Fibroblast of lung (primary cell): ENCODE measurements around the gene DRAXIN. TPM values are rescaled to one million over a fixed set of nuclear protein-coding genes. Genes with fewer than 3 reads are reported as not detected.

Experiments used
- DNase-seq, 2 donors: peaks; one replicate each; pipeline versions ENCODE4 v3.0.0 to v3.0.0-alpha.2; 2010; ENCODE audit warnings: low read depth in 2 of 2
- H2AFZ ChIP-seq: 2 replicates; pipeline ENCODE4 v1.5.1; 2012; ENCODE audit warnings: low read length, control low read depth, inconsistent platforms
- H3K27ac ChIP-seq: 2 replicates; pipeline ENCODE4 v1.5.1; 2011; ENCODE audit warnings: low read length, control low read depth; ENCODE audit not compliant: insufficient read depth
- H3K27me3 ChIP-seq: 2 replicates; pipeline ENCODE4 v1.5.1; 2011; ENCODE audit warnings: mild to moderate bottlenecking, low read length; ENCODE audit not compliant: control insufficient read depth, insufficient read depth
- H3K36me3 ChIP-seq: 2 replicates; pipeline ENCODE4 v1.5.1; 2011; ENCODE audit warnings: low read length; ENCODE audit not compliant: control insufficient read depth, insufficient read depth
- H3K4me1 ChIP-seq: 2 replicates; pipeline ENCODE4 v1.5.1; 2011; ENCODE audit warnings: low read length; ENCODE audit not compliant: control insufficient read depth, insufficient read depth; ENCODE audit errors: extremely low read depth
- H3K4me2 ChIP-seq: 2 replicates; pipeline ENCODE4 v1.5.1; 2011; ENCODE audit warnings: low read length, control low read depth; ENCODE audit not compliant: insufficient read depth; ENCODE audit errors: extremely low read depth
- H3K4me3 ChIP-seq, 4 experiments: fragments of 200-600 bp in 1 of 4; sonication (generic) in 1 of 4; replicated peaks in 1 of 4; 2 replicates each; pipeline ENCODE4 v1.5.1; 2011 to 2016; ENCODE audit warnings: low read length in 4 of 4, low read depth in 3 of 4, mild to moderate bottlenecking in 3 of 4, control low read depth in 2 of 4, inconsistent platforms in 1 of 4, mixed read lengths in 1 of 4; ENCODE audit not compliant: insufficient read depth in 1 of 4; ENCODE audit errors: control extremely low read depth in 1 of 4
- H3K79me2 ChIP-seq: 2 replicates; pipeline ENCODE4 v1.5.1; 2012; ENCODE audit warnings: mild to moderate bottlenecking, low read length, inconsistent platforms; ENCODE audit not compliant: control insufficient read depth, insufficient read depth
- H3K9ac ChIP-seq: 2 replicates; pipeline ENCODE4 v1.5.1; 2011; ENCODE audit warnings: mild to moderate bottlenecking, low read length, control low read depth; ENCODE audit not compliant: insufficient read depth
- H3K9me3 ChIP-seq: 2 replicates; pipeline ENCODE4 v1.5.1; 2012; ENCODE audit warnings: low read depth, low read length; ENCODE audit not compliant: control insufficient read depth, insufficient read depth
- H4K20me1 ChIP-seq: 2 replicates; pipeline ENCODE4 v1.5.1; 2011; ENCODE audit warnings: low read length; ENCODE audit not compliant: control insufficient read depth, insufficient read depth; ENCODE audit errors: extremely low read depth
- EZH2 ChIP-seq: IDR thresholded peaks from 2 replicates; pipeline ENCODE4 v1.5.1; 2012; ENCODE audit warnings: low read length, control low read depth, mild to moderate bottlenecking; ENCODE audit errors: missing control alignments
- polyA plus RNA-seq, 2 donors: library from polyadenylated mRNA; depleted of rRNA in 1 of 2; stranded (reverse) in 1 of 2; unstranded in 1 of 2; fragments of >200 nt; gene quantifications; 2 replicates each; pipeline ENCODE4 v1.2.1, GENCODE V29; 2011 to 2012; ENCODE audit warnings: missing spikeins in 1 of 2
- total RNA-seq: library from RNA; depleted of rRNA; stranded (reverse); fragments of >200 nt; gene quantifications from 2 replicates; pipeline ENCODE4 v1.2.1, GENCODE V29; 2014
- TF ChIP-seq, protein P1 (sequence below), 2 donors: IDR thresholded peaks in 1 of 2; conservative IDR thresholded peaks in 1 of 2; 1 replicate in 1 of 2; 2 replicates in 1 of 2; pipeline ENCODE4 v1.5.1; 2011 to 2012; ENCODE audit warnings: low read length in 2 of 2, control low read depth in 1 of 2, inconsistent platforms in 1 of 2, low read depth in 1 of 2, mild to moderate bottlenecking in 1 of 2

Gene DRAXIN
- total and polyA plus RNA-seq, 2 donors (not counting 1 experiment from before 2014, with no cell fraction given), result 0.03 to 0.50 TPM

DNA sequence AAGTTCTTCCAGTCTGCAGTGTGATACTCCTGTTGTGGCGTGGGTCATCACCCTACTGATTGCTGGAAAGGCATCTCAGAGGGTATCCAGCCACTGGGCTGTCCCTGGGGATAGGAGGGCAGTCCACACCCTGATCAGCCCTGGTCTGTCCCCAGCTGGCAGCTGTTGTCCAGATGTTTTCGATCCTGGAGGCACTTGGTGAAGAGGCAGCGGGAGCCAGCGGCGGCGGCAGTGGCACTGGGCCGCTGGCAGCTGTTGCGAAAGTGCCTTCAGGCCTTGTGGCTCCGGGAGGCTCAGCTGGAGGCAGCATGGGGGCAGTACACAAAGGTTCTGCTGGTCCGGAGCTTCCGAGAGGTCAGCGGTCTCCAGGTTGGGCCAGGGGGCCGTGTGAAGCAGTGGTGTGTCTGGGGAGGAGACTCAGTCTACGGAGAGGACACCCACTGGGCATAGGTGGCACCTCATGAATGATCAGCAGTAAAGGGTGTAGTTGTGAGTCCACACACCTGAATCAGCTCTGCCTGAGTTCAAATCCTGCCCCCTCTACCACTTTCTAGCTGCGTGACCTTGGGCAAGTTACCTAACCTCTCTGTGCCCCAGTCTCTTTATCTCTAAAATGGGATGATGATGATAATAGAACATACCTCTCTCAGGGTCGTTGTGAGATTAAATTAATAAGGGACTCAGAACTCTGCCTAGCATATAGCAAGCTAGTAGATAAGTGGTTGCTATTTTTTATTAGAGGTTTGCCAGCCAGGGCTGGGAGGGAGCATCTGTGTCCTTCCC is 76.6 kb downstream of the DRAXIN start:
- Histone ChIP-seq H3K4me2 (no peak overlapping the region), H3K27ac (no peak overlapping the region)
- DNase-seq, result no peak

DNA sequence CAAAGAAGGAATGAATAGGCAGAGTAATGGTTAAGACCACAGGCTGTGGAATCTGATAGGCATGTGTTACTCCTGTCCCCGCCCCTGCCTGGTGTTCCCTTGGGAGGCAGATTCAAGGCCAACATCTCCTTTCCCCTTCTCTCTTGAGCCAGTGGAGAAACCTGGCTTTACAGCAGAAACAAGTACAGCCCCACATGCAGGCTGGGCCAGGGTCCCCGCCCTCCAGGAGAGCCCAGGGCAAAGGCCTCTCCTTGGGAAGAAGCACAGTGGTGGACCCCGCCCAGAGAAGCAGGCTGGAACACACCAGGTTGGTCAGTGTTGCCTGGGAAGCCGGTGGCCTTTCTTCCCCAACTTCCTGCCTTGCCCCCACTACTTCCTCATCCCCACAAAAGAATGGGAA is 77.3 kb downstream of the DRAXIN start:
- no peak for DNase-seq

More for the DNA sequence above, 76.6 kb downstream of the DRAXIN start:
- H3K36me3 ChIP-seq, result no peaks in the 10 kb centered on the region
- H3K9me3 ChIP-seq, result no peaks in the 10 kb centered on the region
- H3K27me3 ChIP-seq, result peaks cover 6% of the 10 kb centered on the region
- H3K79me2 ChIP-seq, result no peaks in the 10 kb centered on the region
- no peak for TF ChIP-seq EZH2
- TF ChIP-seq, protein P1, sequence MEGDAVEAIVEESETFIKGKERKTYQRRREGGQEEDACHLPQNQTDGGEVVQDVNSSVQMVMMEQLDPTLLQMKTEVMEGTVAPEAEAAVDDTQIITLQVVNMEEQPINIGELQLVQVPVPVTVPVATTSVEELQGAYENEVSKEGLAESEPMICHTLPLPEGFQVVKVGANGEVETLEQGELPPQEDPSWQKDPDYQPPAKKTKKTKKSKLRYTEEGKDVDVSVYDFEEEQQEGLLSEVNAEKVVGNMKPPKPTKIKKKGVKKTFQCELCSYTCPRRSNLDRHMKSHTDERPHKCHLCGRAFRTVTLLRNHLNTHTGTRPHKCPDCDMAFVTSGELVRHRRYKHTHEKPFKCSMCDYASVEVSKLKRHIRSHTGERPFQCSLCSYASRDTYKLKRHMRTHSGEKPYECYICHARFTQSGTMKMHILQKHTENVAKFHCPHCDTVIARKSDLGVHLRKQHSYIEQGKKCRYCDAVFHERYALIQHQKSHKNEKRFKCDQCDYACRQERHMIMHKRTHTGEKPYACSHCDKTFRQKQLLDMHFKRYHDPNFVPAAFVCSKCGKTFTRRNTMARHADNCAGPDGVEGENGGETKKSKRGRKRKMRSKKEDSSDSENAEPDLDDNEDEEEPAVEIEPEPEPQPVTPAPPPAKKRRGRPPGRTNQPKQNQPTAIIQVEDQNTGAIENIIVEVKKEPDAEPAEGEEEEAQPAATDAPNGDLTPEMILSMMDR (conservative IDR thresholded peaks at IDR 0.05 in 1 of 2, IDR thresholded peaks at IDR 0.05 in 1 of 2; ENCODE audit: low read depth in 1 of 2, low read length in 2 of 2), result no peak
- H4K20me1 ChIP-seq, result no peaks in the 10 kb centered on the region
- H3K4me1 ChIP-seq, result no peaks in the 10 kb centered on the region
- H3K9ac ChIP-seq, result no peak overlapping the region
- H3K4me3 ChIP-seq, result no peak overlapping the region
- no peak overlapping the region for H2AFZ ChIP-seq

DNA sequence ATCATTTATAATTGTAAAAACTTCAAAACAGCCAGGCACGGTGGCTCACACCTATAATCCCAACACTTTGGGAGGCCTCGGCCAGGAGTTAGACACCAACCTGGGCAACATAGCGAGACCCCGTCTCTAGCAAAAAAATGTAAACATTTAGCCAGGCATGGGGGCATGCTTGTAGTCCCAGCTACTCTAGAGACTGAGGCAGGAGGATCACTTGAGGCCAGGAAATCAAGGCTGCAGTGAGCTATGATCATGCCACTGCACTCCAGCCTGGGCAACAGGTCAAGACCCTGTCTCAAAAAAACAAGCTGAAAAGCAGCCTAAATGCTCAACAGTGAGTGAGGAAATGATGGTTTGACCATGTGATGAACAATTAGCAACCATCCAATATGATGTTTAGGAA is 77.8 kb downstream of the DRAXIN start:
- H3K27me3 ChIP-seq, result peaks cover 6% of the 10 kb centered on the region
- no peaks in the 10 kb centered on the region for H3K9me3 ChIP-seq
- H3K9ac ChIP-seq, result no peak overlapping the region
- H3K4me3 ChIP-seq, result no peak overlapping the region
- H3K27ac ChIP-seq, result no peak overlapping the region
- H3K4me1 ChIP-seq, result no peaks in the 10 kb centered on the region
- no peaks in the 10 kb centered on the region for H3K36me3 ChIP-seq
- H3K4me2 ChIP-seq, result no peak overlapping the region
- no peaks in the 10 kb centered on the region for H3K79me2 ChIP-seq
- H2AFZ ChIP-seq, result no peak overlapping the region
- no peak for DNase-seq
- H4K20me1 ChIP-seq, result no peaks in the 10 kb centered on the region
- TF ChIP-seq, protein P1 (conservative IDR thresholded peaks at IDR 0.05 in 1 of 2, IDR thresholded peaks at IDR 0.05 in 1 of 2; ENCODE audit: low read depth in 1 of 2, low read length in 2 of 2), result no peak
- TF ChIP-seq EZH2, result no peak

More for the DNA sequence above, 77.3 kb downstream of the DRAXIN start:
- Histone ChIP-seq H3K9me3 (no peaks in the 10 kb centered on the region), H3K4me1 (no peaks in the 10 kb centered on the region), H3K36me3 (no peaks in the 10 kb centered on the region), H4K20me1 (no peaks in the 10 kb centered on the region), H3K4me3 (no peak overlapping the region), H3K27ac (no peak overlapping the region), H3K27me3 (peaks cover 6% of the 10 kb centered on the region), H3K79me2 (no peaks in the 10 kb centered on the region), H3K9ac (no peak overlapping the region), H3K4me2 (no peak overlapping the region), H2AFZ (no peak overlapping the region)
- TF ChIP-seq EZH2, result no peak
- TF ChIP-seq, protein P1 (conservative IDR thresholded peaks at IDR 0.05 in 1 of 2, IDR thresholded peaks at IDR 0.05 in 1 of 2; ENCODE audit: low read depth in 1 of 2, low read length in 2 of 2), result no peak
